Choroid plexus epithelial cell (primary cell): ENCODE measurements around the gene BACE1.

Source experiments
- DNase-seq: peaks from one replicate; pipeline ENCODE4 v3.0.0-alpha.2; 2010; ENCODE audit warnings: low read depth
- H3K4me3 ChIP-seq: 2 replicates; pipeline ENCODE4 v1.5.1; 2011; ENCODE audit warnings: low read depth, mild to moderate bottlenecking, control low read depth, low read length, moderate library complexity
- TF ChIP-seq, protein P1 (sequence below): conservative IDR thresholded peaks from 2 replicates; pipeline ENCODE4 v1.5.1; 2011; ENCODE audit warnings: low read depth, mild to moderate bottlenecking, control low read depth, inconsistent platforms, low read length, moderate library complexity

The BACE1 gene

DNA sequence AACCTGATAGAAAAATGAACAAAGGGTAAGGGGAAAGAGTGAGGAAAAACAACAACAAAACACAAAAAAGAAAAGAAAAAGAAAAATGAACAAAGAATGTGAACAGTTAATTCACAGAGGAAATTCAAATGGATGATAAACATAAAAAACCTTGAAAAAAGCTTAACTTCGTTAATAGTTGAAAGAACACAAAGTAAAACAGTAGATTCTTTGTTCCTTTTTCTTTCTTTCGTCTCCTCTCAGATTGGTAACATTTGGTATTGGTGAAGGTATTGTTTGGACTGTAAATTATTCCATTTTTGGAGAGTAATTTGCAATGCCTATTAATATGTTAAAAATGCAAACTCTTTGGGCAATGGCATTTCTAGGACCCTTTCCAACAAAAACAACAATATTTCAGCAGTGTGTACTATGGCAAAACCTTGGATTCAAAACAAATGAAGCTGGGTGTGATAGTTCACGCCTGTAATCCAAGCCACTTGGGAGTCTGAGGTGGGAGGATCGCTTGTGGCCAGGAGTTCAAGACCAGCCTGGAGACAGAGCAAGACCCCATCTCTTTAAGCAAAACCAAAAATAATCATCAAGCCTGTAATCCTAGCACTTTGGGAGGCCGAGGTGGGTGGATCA is 3.3 kb upstream of the BACE1 start:
- DNase-seq = peak; percentile 81
- TF ChIP-seq, protein P1, sequence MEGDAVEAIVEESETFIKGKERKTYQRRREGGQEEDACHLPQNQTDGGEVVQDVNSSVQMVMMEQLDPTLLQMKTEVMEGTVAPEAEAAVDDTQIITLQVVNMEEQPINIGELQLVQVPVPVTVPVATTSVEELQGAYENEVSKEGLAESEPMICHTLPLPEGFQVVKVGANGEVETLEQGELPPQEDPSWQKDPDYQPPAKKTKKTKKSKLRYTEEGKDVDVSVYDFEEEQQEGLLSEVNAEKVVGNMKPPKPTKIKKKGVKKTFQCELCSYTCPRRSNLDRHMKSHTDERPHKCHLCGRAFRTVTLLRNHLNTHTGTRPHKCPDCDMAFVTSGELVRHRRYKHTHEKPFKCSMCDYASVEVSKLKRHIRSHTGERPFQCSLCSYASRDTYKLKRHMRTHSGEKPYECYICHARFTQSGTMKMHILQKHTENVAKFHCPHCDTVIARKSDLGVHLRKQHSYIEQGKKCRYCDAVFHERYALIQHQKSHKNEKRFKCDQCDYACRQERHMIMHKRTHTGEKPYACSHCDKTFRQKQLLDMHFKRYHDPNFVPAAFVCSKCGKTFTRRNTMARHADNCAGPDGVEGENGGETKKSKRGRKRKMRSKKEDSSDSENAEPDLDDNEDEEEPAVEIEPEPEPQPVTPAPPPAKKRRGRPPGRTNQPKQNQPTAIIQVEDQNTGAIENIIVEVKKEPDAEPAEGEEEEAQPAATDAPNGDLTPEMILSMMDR = no peak

DNA sequence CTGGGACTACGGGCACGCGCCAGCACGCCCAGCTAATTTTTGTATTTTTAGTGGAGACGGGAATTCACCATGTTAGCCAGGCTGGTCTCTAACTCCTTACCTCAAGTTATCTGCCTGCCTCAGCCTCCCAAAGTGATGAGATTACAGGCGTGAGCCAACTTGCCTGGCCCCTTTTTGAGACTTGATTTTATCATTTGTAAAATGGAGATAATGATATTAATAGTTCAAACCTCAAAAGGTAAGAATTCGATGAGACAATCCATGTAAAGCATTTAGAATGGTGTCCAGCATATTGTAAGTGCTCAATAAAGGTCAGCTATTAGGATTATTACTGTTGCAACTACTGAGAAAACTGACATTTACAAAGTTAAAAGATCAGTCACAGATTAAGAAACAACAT is 2.7 kb upstream of the BACE1 start:
- DNase-seq = no peak
- TF ChIP-seq, protein P1 = no peak

More for the DNA sequence above, 3.3 kb upstream of the BACE1 start:
- H3K4me3 ChIP-seq = no peak overlapping the region

DNA sequence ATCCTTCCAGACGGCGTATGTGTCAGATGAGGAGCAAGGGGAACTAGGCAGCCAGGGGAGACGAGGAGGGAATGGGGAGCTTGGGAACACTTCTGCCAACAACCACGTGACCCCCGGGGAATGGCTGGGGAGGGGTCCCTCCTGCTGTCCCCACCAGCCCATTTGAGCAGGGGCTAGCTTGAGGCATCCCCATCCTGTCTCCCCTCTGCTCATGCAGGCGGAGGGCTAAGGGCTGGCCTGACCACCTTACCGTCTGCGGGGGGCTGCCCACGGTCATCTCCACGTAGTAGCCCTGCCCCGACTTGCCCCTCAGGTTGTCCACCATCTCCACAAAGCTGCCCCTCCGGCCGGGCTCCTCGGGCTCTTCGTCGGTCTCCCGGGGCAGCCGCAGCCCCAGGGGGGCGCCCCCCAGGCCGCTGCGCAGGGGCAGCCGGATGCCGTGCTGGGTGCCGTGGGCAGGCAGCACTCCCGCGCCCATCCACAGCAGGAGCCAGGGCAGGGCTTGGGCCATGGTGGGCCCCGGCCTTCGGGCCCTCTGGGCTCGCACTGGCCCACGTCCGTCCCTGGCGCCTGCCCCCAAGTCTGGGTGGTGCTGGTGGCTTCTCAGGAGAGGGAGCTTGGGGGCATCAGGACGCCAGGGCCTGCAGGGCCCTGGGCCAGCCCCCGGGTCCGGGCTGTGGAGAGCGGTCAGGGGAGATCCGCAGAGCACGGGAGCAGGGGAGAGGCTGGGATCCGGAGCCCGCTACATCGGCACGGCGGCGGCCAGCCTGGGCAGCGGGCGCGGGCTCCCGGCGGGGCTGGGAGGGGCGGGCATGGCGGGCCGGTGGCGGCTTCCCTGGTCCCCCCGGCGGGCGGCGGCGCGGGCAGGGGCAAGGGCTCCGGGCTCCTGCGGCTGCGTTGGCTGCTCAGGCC is 515 bp downstream of the BACE1 start:
- TF ChIP-seq, protein P1 = no peak
- no peak for DNase-seq
- H3K4me3 ChIP-seq = peak overlapping the region; percentile 78

More for the DNA sequence above, 2.7 kb upstream of the BACE1 start:
- no peak overlapping the region for H3K4me3 ChIP-seq

DNA sequence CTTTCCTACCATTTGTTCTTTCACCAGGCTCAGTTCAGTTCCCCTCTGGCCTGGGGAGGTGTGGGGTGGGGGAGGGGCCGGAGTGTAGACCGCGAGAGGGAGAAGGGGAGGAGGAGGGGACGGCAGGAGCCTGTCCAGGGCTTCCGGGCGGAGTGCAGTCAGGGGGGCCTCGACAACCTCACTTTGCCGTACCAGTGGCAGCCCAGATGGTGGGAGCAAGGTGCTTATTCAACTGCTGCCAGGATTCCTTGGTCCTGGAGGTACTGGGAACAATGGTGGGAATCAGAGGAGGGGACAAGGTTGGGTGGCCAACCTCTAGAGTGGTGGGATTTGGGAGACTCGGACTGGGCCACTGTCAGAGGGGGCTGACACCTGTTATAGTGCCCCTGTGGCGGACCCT is 1.2 kb downstream of the BACE1 start:
- no peak for DNase-seq
- H3K4me3 ChIP-seq = peak overlapping the region; percentile 78
- TF ChIP-seq, protein P1 = no peak

DNA sequence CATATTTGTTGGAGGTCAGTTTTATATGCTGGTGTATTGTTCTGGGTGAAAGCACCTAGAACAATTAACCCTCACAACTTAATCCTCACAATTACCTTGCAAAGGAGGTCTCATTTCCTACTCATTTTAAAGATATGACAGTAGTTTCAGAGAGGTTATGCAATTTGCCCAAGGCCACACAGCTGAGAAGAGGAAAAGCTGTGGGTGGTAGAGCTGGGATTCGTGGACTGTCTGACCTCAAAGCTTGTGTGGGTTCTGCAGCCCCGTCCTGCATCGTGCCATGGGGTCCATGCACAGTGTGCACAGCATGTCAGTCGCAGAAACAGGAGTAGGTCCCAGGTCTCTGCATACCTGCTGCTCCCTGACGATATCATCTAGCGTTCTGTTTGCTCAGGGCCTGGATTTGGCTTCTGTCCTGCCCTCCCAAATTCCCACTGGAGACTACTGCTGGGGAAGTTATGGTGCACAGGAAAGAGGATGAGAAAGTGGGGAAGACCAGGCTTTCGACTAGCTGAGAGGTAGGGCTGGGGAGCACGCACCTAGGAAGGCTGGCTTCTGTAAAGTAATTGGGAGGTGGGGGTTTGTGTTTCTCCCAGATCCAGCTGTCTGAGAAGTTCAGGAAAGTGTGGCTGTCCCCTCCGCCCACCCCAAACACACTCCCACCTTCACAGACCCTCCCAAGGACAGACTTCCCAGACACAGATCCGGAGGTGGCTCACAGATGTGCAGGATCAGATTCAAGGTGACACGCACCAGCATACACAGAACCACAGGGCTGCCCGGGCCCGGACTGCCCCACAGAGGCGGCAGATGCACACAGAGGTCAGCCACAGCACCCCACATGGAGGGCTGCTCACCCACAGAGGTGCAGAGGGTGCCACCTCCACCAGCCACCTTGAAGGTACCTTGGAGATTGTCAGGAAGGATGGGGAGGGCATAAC is 2.0 kb downstream of the BACE1 start:
- no peak for DNase-seq
- H3K4me3 ChIP-seq = peak overlapping the region; percentile 78
- TF ChIP-seq, protein P1 = no peak

DNA sequence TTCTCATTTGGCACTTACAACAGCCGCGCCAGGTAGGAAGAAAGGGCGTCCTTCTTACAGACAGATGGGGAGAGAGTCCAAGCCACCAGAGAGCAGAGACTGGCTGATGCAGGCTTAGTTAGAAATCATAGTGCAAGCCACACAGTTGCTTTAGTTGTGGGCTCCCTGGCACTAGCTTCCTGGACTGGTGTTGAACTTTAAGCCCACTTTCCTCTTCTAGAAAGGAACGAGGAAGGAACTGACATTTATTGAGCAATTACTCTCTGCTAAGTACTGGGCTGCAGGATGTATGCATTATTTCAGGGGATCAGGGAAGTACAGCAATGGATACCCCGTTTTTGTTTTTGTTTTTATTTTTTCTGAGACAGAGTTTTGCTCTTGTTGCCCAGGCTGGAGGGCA is 3.0 kb downstream of the BACE1 start:
- TF ChIP-seq, protein P1 = no peak
- no peak for DNase-seq
- H3K4me3 ChIP-seq = no peak overlapping the region
